ENCODE results near the gene PGM1.

GRCh38 chr1:63615768-63616420 lies 22.7 kb downstream of the PGM1 start:
- TF ChIP-seq, protein P1, sequence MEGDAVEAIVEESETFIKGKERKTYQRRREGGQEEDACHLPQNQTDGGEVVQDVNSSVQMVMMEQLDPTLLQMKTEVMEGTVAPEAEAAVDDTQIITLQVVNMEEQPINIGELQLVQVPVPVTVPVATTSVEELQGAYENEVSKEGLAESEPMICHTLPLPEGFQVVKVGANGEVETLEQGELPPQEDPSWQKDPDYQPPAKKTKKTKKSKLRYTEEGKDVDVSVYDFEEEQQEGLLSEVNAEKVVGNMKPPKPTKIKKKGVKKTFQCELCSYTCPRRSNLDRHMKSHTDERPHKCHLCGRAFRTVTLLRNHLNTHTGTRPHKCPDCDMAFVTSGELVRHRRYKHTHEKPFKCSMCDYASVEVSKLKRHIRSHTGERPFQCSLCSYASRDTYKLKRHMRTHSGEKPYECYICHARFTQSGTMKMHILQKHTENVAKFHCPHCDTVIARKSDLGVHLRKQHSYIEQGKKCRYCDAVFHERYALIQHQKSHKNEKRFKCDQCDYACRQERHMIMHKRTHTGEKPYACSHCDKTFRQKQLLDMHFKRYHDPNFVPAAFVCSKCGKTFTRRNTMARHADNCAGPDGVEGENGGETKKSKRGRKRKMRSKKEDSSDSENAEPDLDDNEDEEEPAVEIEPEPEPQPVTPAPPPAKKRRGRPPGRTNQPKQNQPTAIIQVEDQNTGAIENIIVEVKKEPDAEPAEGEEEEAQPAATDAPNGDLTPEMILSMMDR (IDR thresholded peaks at IDR 0.05), result peak; percentile 87
- no peak for TF ChIP-seq EZH2 (IDR thresholded peaks at IDR 0.05)

Measured in neural progenitor cell (in vitro differentiated cells).